Lower lobe of right lung (tissue), 2 donors: ENCODE measurements around the gene SARS1. TPM values are rescaled to one million over a fixed set of nuclear protein-coding genes. Genes with fewer than 3 reads are reported as not detected.

Experiments used
- ATAC-seq, 2 donors: fragments of 200-7000 bp; cut with Tn5 transposase; one replicate each; pipeline ENCODE4 v1.9.1; 2020 to 2022; ENCODE audit warnings: mild to moderate bottlenecking in 2 of 2, moderate library complexity in 2 of 2
- DNase-seq: peaks from one replicate; pipeline ENCODE4 v3.0.0-alpha.2; 2020
- H3K27ac ChIP-seq: fragments of 200-600 bp; one replicate; pipeline ENCODE4 v1.8.0; 2022
- H3K27me3 ChIP-seq: fragments of 200-600 bp; one replicate; pipeline ENCODE4 v1.8.0; 2022; ENCODE audit warnings: low read depth
- H3K36me3 ChIP-seq: fragments of 200-600 bp; one replicate; pipeline ENCODE4 v1.8.0; 2022; ENCODE audit warnings: mild to moderate bottlenecking
- H3K4me1 ChIP-seq: fragments of 200-600 bp; one replicate; pipeline ENCODE4 v1.8.0; 2022
- H3K4me3 ChIP-seq: fragments of 200-600 bp; one replicate; pipeline ENCODE4 v1.8.0; 2022; ENCODE audit warnings: mild to moderate bottlenecking
- H3K9me3 ChIP-seq: fragments of 200-600 bp; one replicate; pipeline ENCODE4 v1.8.0; 2022
- CTCF ChIP-seq: fragments of 200-600 bp; IDR thresholded peaks from one replicate; pipeline ENCODE4 v1.8.0; 2022; ENCODE audit warnings: antibody characterized with exemption, mild to moderate bottlenecking
- intact Hi-C: fragments of 100-400 bp; cut with DNase I; formaldehyde crosslinking; loops from one replicate; pipeline ENCODE4 v1.11.0; 2022
- total RNA-seq: library from RNA; stranded (reverse); fragmentation: NEBNext Ultra II Directional; extraction: Animal tissue kit (Norgen Biotek cat#: 25700); gene quantifications from one replicate; pipeline ENCODE4 v1.2.1, GENCODE V29; 2021
- donor health status: DM: no; HTN: yes; CAD: no; lungs with severe emphysema.

Gene SARS1
- total RNA-seq, 1 donor from 2014 or later = 188 TPM

GRCh38 chr1:109269981-109270622 is 56.4 kb downstream of the SARS1 start:
- no peak overlapping the region for H3K4me3 ChIP-seq
- no peaks in the 10 kb centered on the region for H3K27me3 ChIP-seq
- no peaks in the 10 kb centered on the region for H3K9me3 ChIP-seq
- peak; percentile 42 for DNase-seq
- intact Hi-C loops = loop anchor here (10.0 kb wide), 1 partner anchor 135 kb away; no protein-coding TSS in a partner anchor
- ATAC-seq = no peak
- TF ChIP-seq CTCF = no peak
- no peaks in the 10 kb centered on the region for H3K36me3 ChIP-seq
- H3K4me1 ChIP-seq = peaks cover 6% of the 10 kb centered on the region
- no peak overlapping the region for H3K27ac ChIP-seq

GRCh38 chr1:109270623-109271317 is 57.1 kb downstream of the SARS1 start:
- no peaks in the 10 kb centered on the region for H3K27me3 ChIP-seq
- no peaks in the 10 kb centered on the region for H3K36me3 ChIP-seq
- DNase-seq (peak; percentile 26), ATAC-seq (no peak)
- H3K27ac ChIP-seq = no peak overlapping the region
- H3K4me1 ChIP-seq = peaks cover 13% of the 10 kb centered on the region
- H3K4me3 ChIP-seq = no peak overlapping the region
- H3K9me3 ChIP-seq = no peaks in the 10 kb centered on the region
- intact Hi-C loops = loop anchor here (10.0 kb wide), 1 partner anchor 134 kb away; no protein-coding TSS in a partner anchor
- TF ChIP-seq CTCF = no peak

- H3K27ac ChIP-seq = no peak overlapping the region
- no peaks in the 10 kb centered on the region for H3K36me3 ChIP-seq
- no peaks in the 10 kb centered on the region for H3K27me3 ChIP-seq
- intact Hi-C loops = loop anchor here (10.0 kb wide), 1 partner anchor 133 kb away; no protein-coding TSS in a partner anchor
- H3K9me3 ChIP-seq = no peaks in the 10 kb centered on the region
- peaks cover 16% of the 10 kb centered on the region for H3K4me1 ChIP-seq
- no peak for ATAC-seq
- peak; percentile 24 for DNase-seq
- no peak for TF ChIP-seq CTCF
- H3K4me3 ChIP-seq = no peak overlapping the region
These were observed 57.7 kb downstream of the SARS1 start for GRCh38 chr1:109271458-109271857.

GRCh38 chr1:109272021-109272799 is 58.5 kb downstream of the SARS1 start:
- no peaks in the 10 kb centered on the region for H3K9me3 ChIP-seq
- H3K4me3 ChIP-seq = no peak overlapping the region
- no peak overlapping the region for H3K27ac ChIP-seq
- H3K4me1 ChIP-seq = peaks cover 23% of the 10 kb centered on the region
- intact Hi-C loops = loop anchor here (10.0 kb wide), 1 partner anchor 133 kb away; no protein-coding TSS in a partner anchor
- H3K27me3 ChIP-seq = no peaks in the 10 kb centered on the region
- DNase-seq (peak; percentile 39), ATAC-seq (no peak)
- no peak for TF ChIP-seq CTCF
- no peaks in the 10 kb centered on the region for H3K36me3 ChIP-seq

GRCh38 chr1:109272831-109273547 is 59.3 kb downstream of the SARS1 start:
- TF ChIP-seq CTCF = no peak
- peaks cover 31% of the 10 kb centered on the region for H3K4me1 ChIP-seq
- H3K27me3 ChIP-seq = no peaks in the 10 kb centered on the region
- intact Hi-C loops = loop anchor here (10.0 kb wide), 1 partner anchor 132 kb away; no protein-coding TSS in a partner anchor
- peak overlapping the region; percentile 45 for H3K4me3 ChIP-seq
- ATAC-seq (peak; percentile 31 to 38), DNase-seq (peak; percentile 65)
- H3K27ac ChIP-seq = peak overlapping the region; percentile 73
- no peaks in the 10 kb centered on the region for H3K9me3 ChIP-seq
- no peaks in the 10 kb centered on the region for H3K36me3 ChIP-seq
